ENCODE data around the gene ADGRG4. TPM values are rescaled to one million over a fixed set of nuclear protein-coding genes. Genes with fewer than 3 reads are reported as not detected.
"Not testable (repeated sequence)": the region's sequence is repeated elsewhere in the genome, so short reads cannot be mapped to it uniquely, and the experiment has no call there.

ADGRG4 gene
- total RNA-seq (2021; fragmentation: NEBNext Ultra II Directional; extraction: Animal tissue kit (Norgen Biotek cat#: 25700)) (not detected in 2 replicates), polyA plus RNA-seq (2011; rRNA removed) (not detected in 2 replicates), polyA minus RNA-seq (2011; rRNA and poly(A)+ RNA removed) (not detected in 2 replicates)
- not detected for polyA plus RNA-seq (2011; cell fraction: cytosol; rRNA removed)
- polyA plus RNA-seq (2011; cell fraction: nucleus; rRNA removed) = not detected
- polyA plus RNA-seq (2012, experiment 1 of 2) = not detected in 4 replicates
- polyA plus RNA-seq (2012, experiment 2 of 2) = not detected
- not detected for polyA plus RNA-seq (2013, experiment 1 of 2)
- not detected for polyA plus RNA-seq (2013, experiment 2 of 2)
- polyA minus RNA-seq (2011; cell fraction: cytosol; rRNA and poly(A)+ RNA removed) = not detected
- polyA minus RNA-seq (2011; cell fraction: nucleus; rRNA and poly(A)+ RNA removed) = not detected
- long read RNA-seq, experiment 1 = 0 reads
- long read RNA-seq, experiment 2 = 0 reads

DNA sequence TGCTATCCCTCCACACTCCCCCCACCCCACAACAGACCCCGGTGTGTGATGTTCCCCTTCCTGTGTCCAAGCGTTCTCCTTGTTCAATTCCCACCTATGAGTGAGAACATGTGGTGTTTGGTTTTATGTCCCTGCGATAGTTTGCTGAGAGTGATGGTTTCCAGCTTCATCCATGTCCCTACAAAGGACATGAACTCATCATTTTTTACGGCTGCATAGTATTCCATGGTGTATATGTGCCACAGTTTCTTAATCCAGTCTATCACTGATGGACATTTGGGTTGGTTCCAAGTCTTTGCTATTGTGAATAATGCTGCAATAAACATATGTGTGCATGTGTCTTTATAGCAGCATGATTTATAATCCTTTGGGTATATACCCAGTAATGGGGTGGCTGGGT is at the start of gene ADGRG4:
ADGRG4 (plus strand) TSS at position 243 of the 400 bp plus-strand sequence. CDS start 7,815 bp downstream, outside the sequence.
- H2BK15ac ChIP-seq (ENCODE audit: low read length); POLR2A ChIA-PET (ENCODE audit: partially characterized antibody); H4K5ac ChIP-seq (ENCODE audit: insufficient read length, low read depth, low read length); H3K23me2 ChIP-seq (ENCODE audit: low read depth, low read length); H3K4me3 ChIP-seq (ENCODE audit: extremely low read depth in 1 of 4, insufficient read depth in 2 of 4, low read depth in 3 of 4, low read length in 4 of 4); H4K8ac ChIP-seq (ENCODE audit: extremely low read depth, insufficient read depth, low read length); H2BK12ac ChIP-seq (ENCODE audit: low read depth, low read length); H2BK20ac ChIP-seq (ENCODE audit: low read length); H3K4me1 ChIP-seq (replicated peaks in 1 of 4; ENCODE audit: control insufficient read depth in 3 of 4, insufficient read depth in 4 of 4, low read length in 3 of 4); H3K9me3 ChIP-seq (ENCODE audit: insufficient read depth in 2 of 2, low read depth in 1 of 2, low read length in 1 of 2); H2AK5ac ChIP-seq (ENCODE audit: low read depth, low read length); H3K4ac ChIP-seq (replicated peaks; ENCODE audit: insufficient read length, low read depth, low read length); H2BK120ac ChIP-seq (replicated peaks; ENCODE audit: low read depth, low read length); H3K27ac ChIP-seq (ENCODE audit: low read depth, low read length); H3K9ac ChIP-seq (replicated peaks in 1 of 4; ENCODE audit: extremely low read depth in 1 of 4, low read depth in 3 of 4, low read length in 3 of 4); FAIRE-seq; H2BK5ac ChIP-seq (ENCODE audit: low read depth, low read length); H3K79me1 ChIP-seq (ENCODE audit: low read depth, low read length); H4K20me1 ChIP-seq (replicated peaks in 1 of 2; ENCODE audit: control insufficient read depth in 1 of 2, insufficient read depth in 2 of 2, low read length in 2 of 2); H3K56ac ChIP-seq (replicated peaks; ENCODE audit: insufficient read length, low read depth, low read length); H3K14ac ChIP-seq (ENCODE audit: insufficient read length); H3K4me2 ChIP-seq (ENCODE audit: insufficient read depth in 1 of 2, low read depth in 2 of 2, low read length in 2 of 2); H3K23ac ChIP-seq (ENCODE audit: insufficient read length); CTCF ChIA-PET (ENCODE audit: partially characterized antibody); H4K91ac ChIP-seq (replicated peaks; ENCODE audit: insufficient read length, low read length); H3K36me3 ChIP-seq (ENCODE audit: control insufficient read depth in 2 of 4, insufficient read depth in 4 of 4, low read length in 3 of 4); H3K79me2 ChIP-seq (ENCODE audit: control insufficient read depth in 1 of 2, insufficient read depth in 2 of 2, low read length in 2 of 2); H2AFZ ChIP-seq (ENCODE audit: low read length); DNase-seq (ENCODE audit: low read depth in 1 of 2, low spot score in 2 of 2); H3K27me3 ChIP-seq (replicated peaks in 1 of 4; ENCODE audit: control insufficient read depth in 3 of 4, extremely low read depth in 1 of 4, insufficient read depth in 3 of 4, low read length in 3 of 4); H3K18ac ChIP-seq (ENCODE audit: extremely low read depth, low read length): not testable (repeated sequence)
- 93% methylated on average over 4 of the region's 4 CpGs; no CpG with 5 or more reads in 1 of the 2 experiments for WGBS, 2 experiments (ENCODE audit: extremely low coverage in 1 of 2, insufficient coverage in 1 of 2, insufficient read length in 1 of 2, insufficient replicate concordance in 2 of 2, low coverage in 1 of 2, low lambda C conversion rate in 2 of 2, missing lambda C conversion rate in 1 of 2)
